Thyroid gland (tissue), 4 donors: ENCODE results near the gene ERCC1. TPM values are rescaled to one million over a fixed set of nuclear protein-coding genes. Genes with fewer than 3 reads are reported as not detected.

Source experiments
- DNase-seq, 2 donors: peaks; one replicate each; pipeline ENCODE4 v3.0.0-alpha.2; 2019
- H3K27ac ChIP-seq, 3 donors: fragments of 200-600 bp; sonication (generic); 1 replicate in 2 of 3; 2 replicates in 1 of 3; pipeline ENCODE4 v1.5.1; 2016 to 2019; ENCODE audit warnings: mild to moderate bottlenecking in 1 of 3, moderate library complexity in 1 of 3
- H3K27me3 ChIP-seq: fragments of 200-600 bp; sonication (generic); one replicate; pipeline ENCODE4 v1.5.1; 2019
- H3K36me3 ChIP-seq, 2 donors: fragments of 200-600 bp; sonication (generic); one replicate each; pipeline ENCODE4 v1.5.1; 2016 to 2019
- H3K4me1 ChIP-seq, 2 donors: fragments of 200-600 bp; sonication (generic); one replicate each; pipeline ENCODE4 v1.5.1; 2017 to 2019
- H3K4me3 ChIP-seq, 3 donors: fragments of 200-600 bp; sonication (generic); replicated peaks in 1 of 3; 1 replicate in 2 of 3; 2 replicates in 1 of 3; pipeline ENCODE4 v1.5.1; 2016; ENCODE audit warnings: mild to moderate bottlenecking in 1 of 3
- H3K9me3 ChIP-seq: fragments of 200-600 bp; sonication (generic); one replicate; pipeline ENCODE4 v1.5.1; 2017
- POLR2A ChIP-seq, 2 donors: fragments of 450-650 bp; IDR thresholded peaks; one replicate each; pipeline ENCODE4 v1.6.1; 2017; ENCODE audit warnings: antibody characterized with exemption in 2 of 2, mild to moderate bottlenecking in 2 of 2, moderate library complexity in 1 of 2
- WGBS, 2 donors: methylation state at CpG; one replicate each; pipeline ENCODE4 v1.1.5; 2017; 5-methylcytosine and 5-hydroxymethylcytosine counted together
- intact Hi-C: fragments of 100-400 bp; cut with DNase I; formaldehyde crosslinking; loops from one replicate; pipeline ENCODE4 v1.15.1; 2023
- total RNA-seq, 4 donors: library from RNA; depleted of rRNA; stranded (reverse); fragments of >200 nt; gene quantifications; one replicate each; pipeline ENCODE4 v1.2.3, GENCODE V29; 2016
- TF ChIP-seq, protein P1 (sequence below), 6 experiments: fragments of 200-600 bp in 3 of 6; fragments of 450-650 bp in 3 of 6; sonication (generic) in 3 of 6; IDR thresholded peaks; one replicate each; pipeline ENCODE4 v1.5.1; 2016 to 2019; ENCODE audit warnings: antibody characterized with exemption in 6 of 6, mild to moderate bottlenecking in 2 of 6, inconsistent platforms in 1 of 6, moderate library complexity in 1 of 6

Gene ERCC1
- total RNA-seq, 4 donors from 2014 or later, result 89.1 to 157 (median 113) TPM

GRCh38 chr19:45448887-45449299, 25.2 kb upstream of the ERCC1 start:
- no peak for TF ChIP-seq POLR2A (IDR thresholded peaks at IDR 0.05)
- TF ChIP-seq, protein P1, sequence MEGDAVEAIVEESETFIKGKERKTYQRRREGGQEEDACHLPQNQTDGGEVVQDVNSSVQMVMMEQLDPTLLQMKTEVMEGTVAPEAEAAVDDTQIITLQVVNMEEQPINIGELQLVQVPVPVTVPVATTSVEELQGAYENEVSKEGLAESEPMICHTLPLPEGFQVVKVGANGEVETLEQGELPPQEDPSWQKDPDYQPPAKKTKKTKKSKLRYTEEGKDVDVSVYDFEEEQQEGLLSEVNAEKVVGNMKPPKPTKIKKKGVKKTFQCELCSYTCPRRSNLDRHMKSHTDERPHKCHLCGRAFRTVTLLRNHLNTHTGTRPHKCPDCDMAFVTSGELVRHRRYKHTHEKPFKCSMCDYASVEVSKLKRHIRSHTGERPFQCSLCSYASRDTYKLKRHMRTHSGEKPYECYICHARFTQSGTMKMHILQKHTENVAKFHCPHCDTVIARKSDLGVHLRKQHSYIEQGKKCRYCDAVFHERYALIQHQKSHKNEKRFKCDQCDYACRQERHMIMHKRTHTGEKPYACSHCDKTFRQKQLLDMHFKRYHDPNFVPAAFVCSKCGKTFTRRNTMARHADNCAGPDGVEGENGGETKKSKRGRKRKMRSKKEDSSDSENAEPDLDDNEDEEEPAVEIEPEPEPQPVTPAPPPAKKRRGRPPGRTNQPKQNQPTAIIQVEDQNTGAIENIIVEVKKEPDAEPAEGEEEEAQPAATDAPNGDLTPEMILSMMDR (IDR thresholded peaks at IDR 0.05), result no peak
- Histone ChIP-seq H3K36me3 (no peaks in the 10 kb centered on the region), H3K27me3 (no peaks in the 10 kb centered on the region), H3K4me3 (no peak overlapping the region), H3K27ac (peak overlapping the region in 1 of 3 donors; percentile 8), H3K4me1 (peaks cover 24 to 25% of the 10 kb centered on the region in 2 donors), H3K9me3 (no peaks in the 10 kb centered on the region)
- 70 to 72% methylated on average over 7 of the region's 7 CpGs for WGBS, 2 donors
- no peak for DNase-seq
- intact Hi-C loops, result no loop called here

- 93 to 95% methylated on average over 3 of the region's 3 CpGs for WGBS, 2 donors
Observed at GRCh38 chr19:45448425-45448756, 24.7 kb upstream of the ERCC1 start.

DNA sequence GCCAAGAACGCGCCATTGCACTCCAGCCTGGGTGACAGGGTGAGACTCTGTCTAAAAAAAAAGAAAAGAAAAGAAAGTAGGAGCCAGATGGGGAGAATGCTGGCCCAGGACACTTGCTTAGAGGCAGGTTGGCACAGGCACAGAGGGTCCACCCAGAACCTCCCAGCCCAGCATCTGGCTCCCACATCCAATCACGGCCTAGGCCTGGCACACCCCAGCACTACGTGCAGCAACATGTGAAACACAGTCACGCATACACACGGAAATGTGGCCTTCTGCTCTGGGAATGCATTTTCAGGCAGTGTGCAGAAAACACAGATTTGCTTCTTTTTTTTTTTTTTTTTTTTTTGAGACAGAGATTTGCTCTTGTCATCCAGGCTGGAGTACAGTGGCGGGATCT, 23.2 kb upstream of the ERCC1 start:
- no peak for DNase-seq
- H3K27ac ChIP-seq, result no peak overlapping the region
- no peaks in the 10 kb centered on the region for H3K9me3 ChIP-seq
- no peak overlapping the region for H3K4me3 ChIP-seq
- H3K27me3 ChIP-seq, result no peaks in the 10 kb centered on the region
- H3K36me3 ChIP-seq, result no peaks in the 10 kb centered on the region
- intact Hi-C loops, result no loop called here
- TF ChIP-seq, protein P1 (IDR thresholded peaks at IDR 0.05), result no peak
- TF ChIP-seq POLR2A (IDR thresholded peaks at IDR 0.05), result no peak
- WGBS, 2 donors, result 88 to 90% methylated on average over 7 of the region's 7 CpGs
- H3K4me1 ChIP-seq, result peaks cover 30 to 31% of the 10 kb centered on the region in 2 donors

More at GRCh38 chr19:45448425-45448756, 24.7 kb upstream of the ERCC1 start:
- Histone ChIP-seq H3K9me3 (no peaks in the 10 kb centered on the region), H3K4me1 (peaks cover 24 to 25% of the 10 kb centered on the region in 2 donors), H3K4me3 (no peak overlapping the region), H3K36me3 (no peaks in the 10 kb centered on the region), H3K27ac (peak overlapping the region in 1 of 3 donors; percentile 8), H3K27me3 (no peaks in the 10 kb centered on the region)
- DNase-seq, result no peak
- TF ChIP-seq POLR2A (IDR thresholded peaks at IDR 0.05), result no peak
- TF ChIP-seq, protein P1 (IDR thresholded peaks at IDR 0.05), result no peak
- intact Hi-C loops, result no loop called here

DNA sequence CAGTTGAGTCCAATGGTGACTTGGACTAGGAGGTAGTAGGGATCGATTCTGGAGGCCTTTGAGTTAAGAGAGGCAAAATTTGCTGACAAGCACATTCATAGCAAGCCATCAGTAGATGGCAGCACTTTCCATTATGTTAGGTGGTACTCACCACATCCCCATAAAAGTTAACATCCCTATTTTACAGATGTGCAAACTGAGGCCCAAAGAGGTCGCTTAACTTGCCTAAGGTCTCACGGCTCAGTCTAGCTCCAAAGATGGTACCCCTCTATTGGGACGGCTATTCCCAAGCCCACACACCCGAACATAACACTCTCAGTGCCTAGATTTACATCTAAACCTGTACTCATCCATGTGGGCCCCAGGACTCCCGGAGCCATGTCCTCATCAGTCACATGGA, 22.6 kb upstream of the ERCC1 start:
- H3K4me1 ChIP-seq, result peaks cover 28% of the 10 kb centered on the region in 2 donors
- no peak overlapping the region for H3K27ac ChIP-seq
- DNase-seq, result no peak
- 87 to 88% methylated on average over 6 of the region's 6 CpGs for WGBS, 2 donors
- no peaks in the 10 kb centered on the region for H3K36me3 ChIP-seq
- TF ChIP-seq, protein P1 (IDR thresholded peaks at IDR 0.05), result peak in 1 of 6 experiments; percentile 22
- no peak for TF ChIP-seq POLR2A (IDR thresholded peaks at IDR 0.05)
- H3K9me3 ChIP-seq, result no peaks in the 10 kb centered on the region
- H3K27me3 ChIP-seq, result no peaks in the 10 kb centered on the region
- H3K4me3 ChIP-seq, result no peak overlapping the region
- intact Hi-C loops, result no loop called here

DNA sequence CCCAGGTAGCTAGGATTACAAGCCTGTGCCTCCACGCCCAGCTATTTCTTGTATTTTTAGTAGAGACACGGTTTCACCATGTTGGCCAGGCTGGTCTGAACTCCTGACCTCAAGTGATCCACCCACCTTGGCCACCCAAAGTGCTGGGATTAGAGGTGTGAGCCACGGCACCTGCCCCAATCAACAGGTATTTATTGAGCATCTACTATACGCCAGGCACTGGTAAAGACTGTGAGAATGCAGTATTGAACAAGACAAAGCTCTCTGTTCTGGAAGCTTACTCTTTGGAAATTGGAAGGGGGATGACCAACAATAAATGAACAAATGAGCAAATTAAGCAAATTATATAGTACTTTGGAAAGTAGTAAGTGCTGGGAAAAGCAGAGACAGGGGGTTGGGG, 21.4 kb upstream of the ERCC1 start:
- intact Hi-C loops, result no loop called here
- no peak for DNase-seq
- no peaks in the 10 kb centered on the region for H3K27me3 ChIP-seq
- peaks cover 21 to 24% of the 10 kb centered on the region in 2 donors for H3K4me1 ChIP-seq
- no peak overlapping the region for H3K4me3 ChIP-seq
- TF ChIP-seq POLR2A (IDR thresholded peaks at IDR 0.05), result no peak
- TF ChIP-seq, protein P1 (IDR thresholded peaks at IDR 0.05), result no peak
- H3K9me3 ChIP-seq, result no peaks in the 10 kb centered on the region
- WGBS, 2 donors, result 95 to 96% methylated on average over 4 of the region's 4 CpGs
- H3K36me3 ChIP-seq, result no peaks in the 10 kb centered on the region
- H3K27ac ChIP-seq, result peak overlapping the region in 2 of 3 donors; percentile 6 to 96
